Transverse colon (tissue), 4 donors: Measurements from ENCODE around the gene MUC5B. TPM values are rescaled to one million over a fixed set of nuclear protein-coding genes. Genes with fewer than 3 reads are reported as not detected.

Experiments
- DNase-seq: peaks from one replicate; pipeline ENCODE4 v3.0.0-alpha.2; 2019
- H3K27ac ChIP-seq, 4 donors: fragments of 200-600 bp; sonication (generic); 2 replicates each; pipeline ENCODE4 v1.5.1; 2016 to 2018; ENCODE audit warnings: inconsistent platforms in 4 of 4
- H3K27me3 ChIP-seq: fragments of 200-600 bp; sonication (generic); 2 replicates; pipeline ENCODE4 v1.5.1; 2017; ENCODE audit warnings: inconsistent platforms
- H3K36me3 ChIP-seq, 4 donors: fragments of 200-600 bp; sonication (generic); 2 replicates each; pipeline ENCODE4 v1.5.1; 2017 to 2019; ENCODE audit warnings: inconsistent platforms in 4 of 4
- H3K4me1 ChIP-seq, 4 donors: fragments of 200-600 bp; sonication (generic); 2 replicates each; pipeline ENCODE4 v1.5.1; 2017 to 2020; ENCODE audit warnings: inconsistent platforms in 4 of 4
- H3K4me3 ChIP-seq, 4 donors: fragments of 200-600 bp; sonication (generic); 1 replicate in 1 of 4; 2 replicates in 3 of 4; pipeline versions ENCODE4 v1.5.1 to v1.6.1; 2017 to 2019; ENCODE audit warnings: inconsistent platforms in 4 of 4
- H3K9me3 ChIP-seq, 2 donors: fragments of 200-600 bp; sonication (generic); 2 replicates each; pipeline ENCODE4 v1.5.1; 2017 to 2019; ENCODE audit warnings: inconsistent platforms in 2 of 2
- CTCF ChIP-seq, 5 experiments: fragments of 200-600 bp in 3 of 5; fragments of 450-650 bp in 2 of 5; sonication (generic) in 3 of 5; IDR thresholded peaks; 1 replicate in 2 of 5; 2 replicates in 3 of 5; pipeline ENCODE4 v1.5.1; 2016 to 2017; ENCODE audit warnings: antibody characterized with exemption in 5 of 5, inconsistent platforms in 3 of 5, mild to moderate bottlenecking in 2 of 5, moderate library complexity in 1 of 5
- EP300 ChIP-seq: sonication (generic); formaldehyde crosslinking; IDR thresholded peaks from one replicate; pipeline ENCODE4 v1.6.1; 2017; ENCODE audit warnings: antibody characterized with exemption, low read depth
- POLR2A ChIP-seq: fragments of 450-650 bp; IDR thresholded peaks from one replicate; pipeline ENCODE4 v1.6.1; 2016; ENCODE audit warnings: antibody characterized with exemption, mild to moderate bottlenecking, moderate library complexity
- POLR2AphosphoS5 ChIP-seq, 3 donors: sonication (generic); formaldehyde crosslinking; IDR thresholded peaks; one replicate each; pipeline ENCODE4 v1.6.1; 2016; ENCODE audit warnings: antibody characterized with exemption in 3 of 3
- WGBS, 2 donors: methylation state at CpG; one replicate each; pipeline ENCODE4 v1.1.5; 2018; ENCODE audit warnings: low coverage in 1 of 2; 5-methylcytosine and 5-hydroxymethylcytosine counted together
- in situ Hi-C, 4 donors: fragments of 200-750 bp; cut with MboI; loops; one replicate each; pipeline versions ENCODE4 v1.15.0 to v1.15.1; 2017; ENCODE audit warnings: low sequenced_read_pairs in 3 of 4, low pct_ligation_motif_present in 1 of 4, low pct_unique_long_range_greater_than_20kb in 1 of 4
- intact Hi-C: fragments of 100-400 bp; cut with DNase I; formaldehyde crosslinking; loops from one replicate; pipeline ENCODE4 v1.15.1; 2023; ENCODE audit warnings: low total_unique reads
- total RNA-seq, 4 donors: library from RNA; depleted of rRNA; stranded (reverse); fragments of >200 nt; gene quantifications; one replicate each; pipeline ENCODE4 v1.1.0, GENCODE V29; 2016

Gene MUC5B
- total RNA-seq, 4 donors from 2014 or later: 58.0 to 825 (median 85.6) TPM

- Histone ChIP-seq H3K27ac (no peak overlapping the region), H3K9me3 (no peaks in the 10 kb centered on the region), H3K27me3 (peaks cover 49% of the 10 kb centered on the region), H3K4me3 (no peak overlapping the region), H3K4me1 (peaks cover 0 to 13% (median 10%) of the 10 kb centered on the region in 4 donors), H3K36me3 (no peaks in the 10 kb centered on the region)
- DNase-seq: peak; percentile 4
- WGBS, 2 donors: 91% methylated on average over 26 of the region's 41 CpGs; no CpG with 5 or more reads in 1 of the 2 donors
- intact Hi-C loops (no loop called here), in situ Hi-C loops (no loop called here)
- TF ChIP-seq POLR2AphosphoS5 (IDR thresholded peaks at IDR 0.05) (no peak), POLR2A (no peak), CTCF (IDR thresholded peaks at IDR 0.05) (no peak), EP300 (no peak)
These were observed 27.0 kb upstream of the MUC5B start for GRCh38 chr11:1195682-1196515.

GRCh38 chr11:1196516-1197391, 26.1 kb upstream of the MUC5B start:
- H3K27ac ChIP-seq: no peak overlapping the region
- 76% methylated on average over 21 of the region's 28 CpGs; no CpG with 5 or more reads in 1 of the 2 donors for WGBS, 2 donors
- H3K27me3 ChIP-seq: peaks cover 52% of the 10 kb centered on the region
- H3K4me1 ChIP-seq: peaks cover 0 to 13% (median 10%) of the 10 kb centered on the region in 4 donors
- TF ChIP-seq POLR2A: no peak
- TF ChIP-seq CTCF (IDR thresholded peaks at IDR 0.05): no peak
- TF ChIP-seq POLR2AphosphoS5 (IDR thresholded peaks at IDR 0.05): no peak
- no peak for TF ChIP-seq EP300
- in situ Hi-C loops (no loop called here), intact Hi-C loops (no loop called here)
- H3K4me3 ChIP-seq: no peak overlapping the region
- DNase-seq: no peak
- H3K36me3 ChIP-seq: no peaks in the 10 kb centered on the region
- H3K9me3 ChIP-seq: no peaks in the 10 kb centered on the region

- intact Hi-C loops: no loop called here
- H3K36me3 ChIP-seq: no peaks in the 10 kb centered on the region
- DNase-seq: peak; percentile 5
- 91% methylated on average over 27 of the region's 29 CpGs; no CpG with 5 or more reads in 1 of the 2 donors for WGBS, 2 donors
- no peak overlapping the region for H3K27ac ChIP-seq
- TF ChIP-seq CTCF (IDR thresholded peaks at IDR 0.05) (no peak), POLR2A (no peak), EP300 (no peak), POLR2AphosphoS5 (IDR thresholded peaks at IDR 0.05) (no peak)
- H3K4me3 ChIP-seq: no peak overlapping the region
- in situ Hi-C loops: no loop called here
- no peaks in the 10 kb centered on the region for H3K9me3 ChIP-seq
- peaks cover 0 to 13% (median 10%) of the 10 kb centered on the region in 4 donors for H3K4me1 ChIP-seq
- H3K27me3 ChIP-seq: peaks cover 52% of the 10 kb centered on the region
These were observed 25.4 kb upstream of the MUC5B start for GRCh38 chr11:1197431-1197885.
